ENCODE data around the gene HLA-DPB1.

The HLA-DPB1 gene

GRCh38 chr6:33064723-33065122 is 11.1 kb upstream of the HLA-DPB1 start:
- DNase-seq (ENCODE audit: low spot score): no peak
- no peak overlapping the region for H3K4me3 ChIP-seq (ENCODE audit: severe bottlenecking)
- no peaks in the 10 kb centered on the region for H3K4me1 ChIP-seq (ENCODE audit: insufficient read depth, poor library complexity, severe bottlenecking)
- no peak for ATAC-seq (ENCODE audit: low read depth)
- H3K36me3 ChIP-seq (ENCODE audit: low read depth): no peaks in the 10 kb centered on the region
- no peak for TF ChIP-seq CTCF (IDR thresholded peaks at IDR 0.05; ENCODE audit: poor library complexity, severe bottlenecking)
- H3K27ac ChIP-seq (ENCODE audit: poor library complexity, severe bottlenecking): no peak overlapping the region
- H3K27me3 ChIP-seq (ENCODE audit: insufficient read depth, poor library complexity, severe bottlenecking): peaks cover 4% of the 10 kb centered on the region
- H3K9me3 ChIP-seq (ENCODE audit: severe bottlenecking): no peaks in the 10 kb centered on the region

GRCh38 chr6:33065312-33065711 is 10.5 kb upstream of the HLA-DPB1 start:
- TF ChIP-seq CTCF (IDR thresholded peaks at IDR 0.05; ENCODE audit: poor library complexity, severe bottlenecking): no peak
- H3K27me3 ChIP-seq (ENCODE audit: insufficient read depth, poor library complexity, severe bottlenecking): peaks cover 5% of the 10 kb centered on the region
- H3K27ac ChIP-seq (ENCODE audit: poor library complexity, severe bottlenecking): no peak overlapping the region
- no peaks in the 10 kb centered on the region for H3K36me3 ChIP-seq (ENCODE audit: low read depth)
- no peaks in the 10 kb centered on the region for H3K9me3 ChIP-seq (ENCODE audit: severe bottlenecking)
- no peak for ATAC-seq (ENCODE audit: low read depth)
- DNase-seq (ENCODE audit: low spot score): no peak
- H3K4me1 ChIP-seq (ENCODE audit: insufficient read depth, poor library complexity, severe bottlenecking): no peaks in the 10 kb centered on the region
- H3K4me3 ChIP-seq (ENCODE audit: severe bottlenecking): no peak overlapping the region

GRCh38 chr6:33066917-33067521 is 8.8 kb upstream of the HLA-DPB1 start:
- H3K4me1 ChIP-seq (ENCODE audit: insufficient read depth, poor library complexity, severe bottlenecking): no peaks in the 10 kb centered on the region
- H3K4me3 ChIP-seq (ENCODE audit: severe bottlenecking): no peak overlapping the region
- no peak overlapping the region for H3K27ac ChIP-seq (ENCODE audit: poor library complexity, severe bottlenecking)
- DNase-seq (ENCODE audit: low spot score) (no peak), ATAC-seq (ENCODE audit: low read depth) (no peak)
- no peak for TF ChIP-seq CTCF (IDR thresholded peaks at IDR 0.05; ENCODE audit: poor library complexity, severe bottlenecking)
- peaks cover 3% of the 10 kb centered on the region for H3K27me3 ChIP-seq (ENCODE audit: insufficient read depth, poor library complexity, severe bottlenecking)
- no peaks in the 10 kb centered on the region for H3K9me3 ChIP-seq (ENCODE audit: severe bottlenecking)
- H3K36me3 ChIP-seq (ENCODE audit: low read depth): no peaks in the 10 kb centered on the region

DNA sequence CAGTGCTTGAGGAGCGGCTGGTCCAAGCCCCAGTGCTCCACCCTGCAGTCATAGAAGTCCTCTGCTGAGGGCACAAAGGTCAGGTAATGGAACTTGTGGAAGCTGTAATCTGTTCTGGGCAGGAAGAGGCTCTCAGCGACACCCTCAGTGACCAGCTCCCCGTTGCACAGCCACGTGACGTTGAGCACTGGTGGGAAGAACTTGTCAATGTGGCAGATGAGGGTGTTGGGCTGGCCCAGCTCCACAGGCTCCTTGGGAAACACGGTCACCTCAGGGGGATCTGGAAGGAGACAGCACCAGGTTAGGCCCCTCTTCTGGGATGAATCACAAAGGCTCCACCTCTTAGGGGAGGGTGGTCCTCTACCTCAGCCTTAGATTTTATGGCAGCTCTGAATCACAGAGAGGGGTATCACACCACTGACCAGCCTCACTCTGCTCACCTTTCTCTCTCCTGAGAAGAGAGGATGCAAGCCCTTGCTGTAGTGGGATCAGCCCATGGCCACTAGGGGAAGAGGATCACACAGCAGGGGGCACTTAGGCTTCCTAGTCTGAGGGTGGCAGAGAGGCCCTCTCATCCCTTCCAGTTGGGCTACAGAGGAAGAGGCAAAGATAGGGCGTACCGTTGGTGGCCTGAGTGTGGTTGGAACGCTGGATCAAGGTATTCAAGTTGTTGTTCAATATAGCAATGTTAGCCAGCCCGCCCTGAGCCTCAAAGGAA is 6.6 kb upstream of the HLA-DPB1 start:
- DNase-seq (ENCODE audit: low spot score) (no peak), ATAC-seq (ENCODE audit: low read depth) (no peak)
- no peak for TF ChIP-seq CTCF (IDR thresholded peaks at IDR 0.05; ENCODE audit: poor library complexity, severe bottlenecking)
- H3K4me3 ChIP-seq (ENCODE audit: severe bottlenecking): no peak overlapping the region
- peaks cover 3% of the 10 kb centered on the region for H3K27me3 ChIP-seq (ENCODE audit: insufficient read depth, poor library complexity, severe bottlenecking)
- H3K4me1 ChIP-seq (ENCODE audit: insufficient read depth, poor library complexity, severe bottlenecking): no peaks in the 10 kb centered on the region
- no peak overlapping the region for H3K27ac ChIP-seq (ENCODE audit: poor library complexity, severe bottlenecking)
- no peaks in the 10 kb centered on the region for H3K9me3 ChIP-seq (ENCODE audit: severe bottlenecking)
- H3K36me3 ChIP-seq (ENCODE audit: low read depth): no peaks in the 10 kb centered on the region

DNA sequence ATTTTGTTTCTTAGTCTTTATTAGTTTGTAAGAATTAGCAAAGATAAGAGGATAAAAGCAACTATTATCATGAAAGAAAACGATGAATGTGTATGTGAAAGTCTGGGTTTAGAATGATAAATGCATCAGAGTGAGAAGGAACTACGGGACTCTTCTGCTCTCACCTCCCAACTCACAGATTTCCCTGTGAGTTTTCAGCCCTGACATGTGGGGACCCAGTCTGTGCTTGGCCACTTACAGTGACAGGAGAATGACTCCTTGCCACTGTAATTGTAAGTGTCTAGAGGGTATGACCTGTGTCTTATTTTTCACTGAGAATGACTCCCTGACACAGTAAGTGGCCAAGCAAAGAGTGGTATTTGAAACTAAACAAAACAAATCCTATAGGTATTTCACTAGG is 4.9 kb upstream of the HLA-DPB1 start:
- DNase-seq (ENCODE audit: low spot score) (no peak), ATAC-seq (ENCODE audit: low read depth) (no peak)
- Histone ChIP-seq H3K9me3 (ENCODE audit: severe bottlenecking) (no peaks in the 10 kb centered on the region), H3K4me1 (ENCODE audit: insufficient read depth, poor library complexity, severe bottlenecking) (no peaks in the 10 kb centered on the region), H3K4me3 (ENCODE audit: severe bottlenecking) (no peak overlapping the region), H3K27ac (ENCODE audit: poor library complexity, severe bottlenecking) (no peak overlapping the region), H3K27me3 (ENCODE audit: insufficient read depth, poor library complexity, severe bottlenecking) (peaks cover 3% of the 10 kb centered on the region), H3K36me3 (ENCODE audit: low read depth) (no peaks in the 10 kb centered on the region)
- no peak for TF ChIP-seq CTCF (IDR thresholded peaks at IDR 0.05; ENCODE audit: poor library complexity, severe bottlenecking)
